ENCODE measurements around the gene HSPG2.
"Not testable (repeated sequence)": the region's sequence is repeated elsewhere in the genome, so short reads cannot be mapped to it uniquely, and the experiment has no call there.

Gene HSPG2

GRCh38 chr1:21833392-21833976 lies 103.6 kb downstream of the HSPG2 start:
- Histone ChIP-seq H3K27me3 (ENCODE audit: control insufficient read depth, insufficient read depth, low read length, poor library complexity, severe bottlenecking) (no peaks in the 10 kb centered on the region), H3K27ac (ENCODE audit: insufficient read depth, low read depth, low read length, poor library complexity, severe bottlenecking) (no peak overlapping the region), H3K4me1 (ENCODE audit: control insufficient read depth, insufficient read depth, low read length) (no peaks in the 10 kb centered on the region), H3K9me3 (ENCODE audit: control insufficient read depth, low read length) (no peaks in the 10 kb centered on the region), H3K4me3 (ENCODE audit: insufficient read depth, low read depth, low read length) (no peak overlapping the region), H3K36me3 (ENCODE audit: control insufficient read depth, insufficient read depth, low read length) (peaks cover 37% of the 10 kb centered on the region)
- 90% methylated on average over 11 of the region's 11 CpGs for WGBS, 2 experiments

- no peaks in the 10 kb centered on the region for H3K4me1 ChIP-seq (ENCODE audit: control insufficient read depth, insufficient read depth, low read length)
- WGBS, 2 experiments: 93 to 95% methylated on average over 14 of the region's 14 CpGs
- no peak overlapping the region for H3K4me3 ChIP-seq (ENCODE audit: insufficient read depth, low read depth, low read length)
- no peak overlapping the region for H3K27ac ChIP-seq (ENCODE audit: insufficient read depth, low read depth, low read length, poor library complexity, severe bottlenecking)
- H3K27me3 ChIP-seq (ENCODE audit: control insufficient read depth, insufficient read depth, low read length, poor library complexity, severe bottlenecking): no peaks in the 10 kb centered on the region
- H3K36me3 ChIP-seq (ENCODE audit: control insufficient read depth, insufficient read depth, low read length): peaks cover 35% of the 10 kb centered on the region
- no peaks in the 10 kb centered on the region for H3K9me3 ChIP-seq (ENCODE audit: control insufficient read depth, low read length)
These were observed 105.6 kb downstream of the HSPG2 start for GRCh38 chr1:21831454-21831970.

GRCh38 chr1:21830792-21831453 lies 106.2 kb downstream of the HSPG2 start:
- no peak overlapping the region for H3K4me3 ChIP-seq (ENCODE audit: insufficient read depth, low read depth, low read length)
- 96 to 97% methylated on average over 22 to 23 of the region's 23 CpGs for WGBS, 2 experiments
- peaks cover 35% of the 10 kb centered on the region for H3K36me3 ChIP-seq (ENCODE audit: control insufficient read depth, insufficient read depth, low read length)
- no peaks in the 10 kb centered on the region for H3K4me1 ChIP-seq (ENCODE audit: control insufficient read depth, insufficient read depth, low read length)
- no peak overlapping the region for H3K27ac ChIP-seq (ENCODE audit: insufficient read depth, low read depth, low read length, poor library complexity, severe bottlenecking)
- no peaks in the 10 kb centered on the region for H3K9me3 ChIP-seq (ENCODE audit: control insufficient read depth, low read length)
- no peaks in the 10 kb centered on the region for H3K27me3 ChIP-seq (ENCODE audit: control insufficient read depth, insufficient read depth, low read length, poor library complexity, severe bottlenecking)

- no peaks in the 10 kb centered on the region for H3K4me1 ChIP-seq (ENCODE audit: control insufficient read depth, insufficient read depth, low read length)
- no peak overlapping the region for H3K27ac ChIP-seq (ENCODE audit: insufficient read depth, low read depth, low read length, poor library complexity, severe bottlenecking)
- H3K4me3 ChIP-seq (ENCODE audit: insufficient read depth, low read depth, low read length): no peak overlapping the region
- no peaks in the 10 kb centered on the region for H3K9me3 ChIP-seq (ENCODE audit: control insufficient read depth, low read length)
- no peaks in the 10 kb centered on the region for H3K27me3 ChIP-seq (ENCODE audit: control insufficient read depth, insufficient read depth, low read length, poor library complexity, severe bottlenecking)
- H3K36me3 ChIP-seq (ENCODE audit: control insufficient read depth, insufficient read depth, low read length): peaks cover 22% of the 10 kb centered on the region
- WGBS, 2 experiments: 92 to 94% methylated on average over 17 of the region's 17 CpGs
These were observed 107.8 kb downstream of the HSPG2 start for GRCh38 chr1:21829294-21829693.

- Histone ChIP-seq H3K36me3 (ENCODE audit: control insufficient read depth, insufficient read depth, low read length) (peaks cover 17% of the 10 kb centered on the region), H3K9me3 (ENCODE audit: control insufficient read depth, low read length) (no peaks in the 10 kb centered on the region), H3K4me1 (ENCODE audit: control insufficient read depth, insufficient read depth, low read length) (no peaks in the 10 kb centered on the region), H3K27ac (ENCODE audit: insufficient read depth, low read depth, low read length, poor library complexity, severe bottlenecking) (no peak overlapping the region), H3K4me3 (ENCODE audit: insufficient read depth, low read depth, low read length) (no peak overlapping the region), H3K27me3 (ENCODE audit: control insufficient read depth, insufficient read depth, low read length, poor library complexity, severe bottlenecking) (no peaks in the 10 kb centered on the region)
- 95 to 96% methylated on average over 28 of the region's 28 CpGs for WGBS, 2 experiments
These were observed 108.5 kb downstream of the HSPG2 start for GRCh38 chr1:21828506-21829210.

GRCh38 chr1:21828075-21828474 lies 109.0 kb downstream of the HSPG2 start:
- H3K36me3 ChIP-seq (ENCODE audit: control insufficient read depth, insufficient read depth, low read length): peaks cover 11% of the 10 kb centered on the region
- 94 to 97% methylated on average over 13 of the region's 13 CpGs for WGBS, 2 experiments
- no peaks in the 10 kb centered on the region for H3K4me1 ChIP-seq (ENCODE audit: control insufficient read depth, insufficient read depth, low read length)
- no peaks in the 10 kb centered on the region for H3K9me3 ChIP-seq (ENCODE audit: control insufficient read depth, low read length)
- no peak overlapping the region for H3K4me3 ChIP-seq (ENCODE audit: insufficient read depth, low read depth, low read length)
- H3K27me3 ChIP-seq (ENCODE audit: control insufficient read depth, insufficient read depth, low read length, poor library complexity, severe bottlenecking): no peaks in the 10 kb centered on the region
- no peak overlapping the region for H3K27ac ChIP-seq (ENCODE audit: insufficient read depth, low read depth, low read length, poor library complexity, severe bottlenecking)

GRCh38 chr1:21827141-21827679 lies 109.9 kb downstream of the HSPG2 start:
- no peaks in the 10 kb centered on the region for H3K4me1 ChIP-seq (ENCODE audit: control insufficient read depth, insufficient read depth, low read length)
- WGBS, 2 experiments: 93 to 98% methylated on average over 3 to 4 of the region's 5 CpGs
- H3K9me3 ChIP-seq (ENCODE audit: control insufficient read depth, low read length): no peaks in the 10 kb centered on the region
- peaks cover 10% of the 10 kb centered on the region for H3K36me3 ChIP-seq (ENCODE audit: control insufficient read depth, insufficient read depth, low read length)
- H3K27me3 ChIP-seq (ENCODE audit: control insufficient read depth, insufficient read depth, low read length, poor library complexity, severe bottlenecking): no peaks in the 10 kb centered on the region
- no peak overlapping the region for H3K27ac ChIP-seq (ENCODE audit: insufficient read depth, low read depth, low read length, poor library complexity, severe bottlenecking)
- no peak overlapping the region for H3K4me3 ChIP-seq (ENCODE audit: insufficient read depth, low read depth, low read length)

- 94% methylated on average over 10 of the region's 10 CpGs for WGBS, 2 experiments
- not testable (repeated sequence) for H3K9me3 ChIP-seq (ENCODE audit: control insufficient read depth, low read length); H3K36me3 ChIP-seq (ENCODE audit: control insufficient read depth, insufficient read depth, low read length); H3K4me1 ChIP-seq (ENCODE audit: control insufficient read depth, insufficient read depth, low read length); H3K27me3 ChIP-seq (ENCODE audit: control insufficient read depth, insufficient read depth, low read length, poor library complexity, severe bottlenecking); H3K4me3 ChIP-seq (ENCODE audit: insufficient read depth, low read depth, low read length); H3K27ac ChIP-seq (ENCODE audit: insufficient read depth, low read depth, low read length, poor library complexity, severe bottlenecking)
These were observed 110.4 kb downstream of the HSPG2 start for GRCh38 chr1:21826694-21827093.

- H3K4me1 ChIP-seq (ENCODE audit: control insufficient read depth, insufficient read depth, low read length): no peaks in the 10 kb centered on the region
- peaks cover 6% of the 10 kb centered on the region for H3K36me3 ChIP-seq (ENCODE audit: control insufficient read depth, insufficient read depth, low read length)
- H3K9me3 ChIP-seq (ENCODE audit: control insufficient read depth, low read length): no peaks in the 10 kb centered on the region
- WGBS, 2 experiments: 94 to 96% methylated on average over 6 of the region's 7 CpGs
- H3K4me3 ChIP-seq (ENCODE audit: insufficient read depth, low read depth, low read length): no peak overlapping the region
- H3K27ac ChIP-seq (ENCODE audit: insufficient read depth, low read depth, low read length, poor library complexity, severe bottlenecking): no peak overlapping the region
- H3K27me3 ChIP-seq (ENCODE audit: control insufficient read depth, insufficient read depth, low read length, poor library complexity, severe bottlenecking): no peaks in the 10 kb centered on the region
These were observed 111.7 kb downstream of the HSPG2 start for GRCh38 chr1:21825393-21825792.

GRCh38 chr1:21824926-21825325 lies 112.2 kb downstream of the HSPG2 start:
- H3K36me3 ChIP-seq (ENCODE audit: control insufficient read depth, insufficient read depth, low read length): peaks cover 6% of the 10 kb centered on the region
- H3K9me3 ChIP-seq (ENCODE audit: control insufficient read depth, low read length): no peaks in the 10 kb centered on the region
- no peak overlapping the region for H3K4me3 ChIP-seq (ENCODE audit: insufficient read depth, low read depth, low read length)
- no peak overlapping the region for H3K27ac ChIP-seq (ENCODE audit: insufficient read depth, low read depth, low read length, poor library complexity, severe bottlenecking)
- H3K27me3 ChIP-seq (ENCODE audit: control insufficient read depth, insufficient read depth, low read length, poor library complexity, severe bottlenecking): no peaks in the 10 kb centered on the region
- no peaks in the 10 kb centered on the region for H3K4me1 ChIP-seq (ENCODE audit: control insufficient read depth, insufficient read depth, low read length)
- 98 to 100% methylated on average over 2 of the region's 2 CpGs for WGBS, 2 experiments
